ENCODE measurements around the gene PIN4.
"Not testable (repeated sequence)": the region's sequence is repeated elsewhere in the genome, so short reads cannot be mapped to it uniquely, and the experiment has no call there.

The PIN4 gene

GRCh38 chrX:72165551-72165950 is 16.0 kb upstream of the PIN4 start:
- peaks cover 4% of the 10 kb centered on the region for H3K27me3 Mint-ChIP-seq
- no peak overlapping the region for H3K4me3 Mint-ChIP-seq

GRCh38 chrX:72169008-72169728 is 12.4 kb upstream of the PIN4 start:
- Mint-ChIP-seq H3K4me1 (no peaks in the 10 kb centered on the region), H3K36me3 (no peaks in the 10 kb centered on the region), H3K9me3 (no peaks in the 10 kb centered on the region), H3K4me3 (peak overlapping the region; percentile 41), H3K27me3 (no peaks in the 10 kb centered on the region), H3K27ac (no peak overlapping the region)
- no peak for DNase-seq (ENCODE audit: low spot score in 2 of 2)
- peak; percentile 39 for ATAC-seq (ENCODE audit: low read depth)

More at GRCh38 chrX:72165551-72165950, 16.0 kb upstream of the PIN4 start:
- ATAC-seq (ENCODE audit: low read depth) (no peak), DNase-seq (ENCODE audit: low spot score in 2 of 2) (no peak)
- H3K9me3 Mint-ChIP-seq = no peaks in the 10 kb centered on the region
- H3K36me3 Mint-ChIP-seq = no peaks in the 10 kb centered on the region
- no peaks in the 10 kb centered on the region for H3K4me1 Mint-ChIP-seq
- no peak overlapping the region for H3K27ac Mint-ChIP-seq

- not testable (repeated sequence) for H3K36me3 Mint-ChIP-seq; H3K9me3 Mint-ChIP-seq; DNase-seq (ENCODE audit: low spot score in 2 of 2); ATAC-seq (ENCODE audit: low read depth); H3K4me1 Mint-ChIP-seq; H3K4me3 Mint-ChIP-seq; H3K27ac Mint-ChIP-seq; H3K27me3 Mint-ChIP-seq
Measured at GRCh38 chrX:72176289-72176688, 5.3 kb upstream of the PIN4 start.

GRCh38 chrX:72176981-72177380 is 4.6 kb upstream of the PIN4 start:
- no peaks in the 10 kb centered on the region for H3K9me3 Mint-ChIP-seq
- DNase-seq (ENCODE audit: low spot score in 2 of 2) (no peak), ATAC-seq (ENCODE audit: low read depth) (no peak)
- no peak overlapping the region for H3K27ac Mint-ChIP-seq
- no peaks in the 10 kb centered on the region for H3K27me3 Mint-ChIP-seq
- H3K4me3 Mint-ChIP-seq = no peak overlapping the region
- no peaks in the 10 kb centered on the region for H3K4me1 Mint-ChIP-seq
- no peaks in the 10 kb centered on the region for H3K36me3 Mint-ChIP-seq

GRCh38 chrX:72180539-72180938 is 1.0 kb upstream of the PIN4 start:
- Mint-ChIP-seq H3K9me3 (no peaks in the 10 kb centered on the region), H3K4me3 (peak overlapping the region; percentile 17), H3K27ac (no peak overlapping the region), H3K36me3 (no peaks in the 10 kb centered on the region), H3K27me3 (no peaks in the 10 kb centered on the region), H3K4me1 (peaks cover 2% of the 10 kb centered on the region)
- no peak for ATAC-seq (ENCODE audit: low read depth)
- DNase-seq (ENCODE audit: low spot score in 2 of 2) = no peak

GRCh38 chrX:72182924-72183323 is 1.4 kb downstream of the PIN4 start:
- H3K4me1 Mint-ChIP-seq = peaks cover 2% of the 10 kb centered on the region
- peaks cover 4% of the 10 kb centered on the region for H3K36me3 Mint-ChIP-seq
- ATAC-seq (ENCODE audit: low read depth) (no peak), DNase-seq (ENCODE audit: low spot score in 2 of 2) (no peak)
- no peaks in the 10 kb centered on the region for H3K27me3 Mint-ChIP-seq
- no peak overlapping the region for H3K27ac Mint-ChIP-seq
- no peaks in the 10 kb centered on the region for H3K9me3 Mint-ChIP-seq
- no peak overlapping the region for H3K4me3 Mint-ChIP-seq

- DNase-seq (ENCODE audit: low spot score in 2 of 2) (no peak), ATAC-seq (ENCODE audit: low read depth) (no peak)
- Mint-ChIP-seq H3K4me3 (no peak overlapping the region), H3K4me1 (no peaks in the 10 kb centered on the region), H3K27me3 (no peaks in the 10 kb centered on the region), H3K9me3 (no peaks in the 10 kb centered on the region), H3K27ac (no peak overlapping the region), H3K36me3 (peaks cover 8% of the 10 kb centered on the region)
Measured at GRCh38 chrX:72201836-72202536, 20.4 kb downstream of the PIN4 start.

GRCh38 chrX:72202792-72203401 is 21.3 kb downstream of the PIN4 start:
- Mint-ChIP-seq H3K27ac (no peak overlapping the region), H3K27me3 (no peaks in the 10 kb centered on the region), H3K4me1 (no peaks in the 10 kb centered on the region), H3K36me3 (peaks cover 8% of the 10 kb centered on the region), H3K9me3 (no peaks in the 10 kb centered on the region), H3K4me3 (no peak overlapping the region)
- DNase-seq (ENCODE audit: low spot score in 2 of 2) (no peak), ATAC-seq (ENCODE audit: low read depth) (no peak)

GRCh38 chrX:72203421-72203820 is 21.9 kb downstream of the PIN4 start:
- no peaks in the 10 kb centered on the region for H3K4me1 Mint-ChIP-seq
- DNase-seq (ENCODE audit: low spot score in 2 of 2) = no peak
- no peaks in the 10 kb centered on the region for H3K9me3 Mint-ChIP-seq
- no peak overlapping the region for H3K27ac Mint-ChIP-seq
- no peak overlapping the region for H3K4me3 Mint-ChIP-seq
- H3K36me3 Mint-ChIP-seq = peaks cover 8% of the 10 kb centered on the region
- ATAC-seq (ENCODE audit: low read depth) = no peak
- H3K27me3 Mint-ChIP-seq = no peaks in the 10 kb centered on the region

- H3K27me3 Mint-ChIP-seq = no peaks in the 10 kb centered on the region
- DNase-seq (ENCODE audit: low spot score in 2 of 2) = no peak
- H3K36me3 Mint-ChIP-seq = peaks cover 9% of the 10 kb centered on the region
- H3K4me3 Mint-ChIP-seq = no peak overlapping the region
- H3K27ac Mint-ChIP-seq = no peak overlapping the region
- ATAC-seq (ENCODE audit: low read depth) = no peak
- H3K4me1 Mint-ChIP-seq = no peaks in the 10 kb centered on the region
- no peaks in the 10 kb centered on the region for H3K9me3 Mint-ChIP-seq
Measured at GRCh38 chrX:72205706-72206105, 24.1 kb downstream of the PIN4 start.

GRCh38 chrX:72207366-72207765 is 25.8 kb downstream of the PIN4 start:
- no peaks in the 10 kb centered on the region for H3K4me1 Mint-ChIP-seq
- peaks cover 9% of the 10 kb centered on the region for H3K36me3 Mint-ChIP-seq
- H3K27ac Mint-ChIP-seq = no peak overlapping the region
- no peak overlapping the region for H3K4me3 Mint-ChIP-seq
- H3K9me3 Mint-ChIP-seq = no peaks in the 10 kb centered on the region
- ATAC-seq (ENCODE audit: low read depth) = no peak
- no peak for DNase-seq (ENCODE audit: low spot score in 2 of 2)
- H3K27me3 Mint-ChIP-seq = no peaks in the 10 kb centered on the region

- Mint-ChIP-seq H3K4me3 (no peak overlapping the region), H3K27ac (no peak overlapping the region), H3K27me3 (no peaks in the 10 kb centered on the region), H3K9me3 (no peaks in the 10 kb centered on the region), H3K36me3 (peaks cover 9% of the 10 kb centered on the region), H3K4me1 (no peaks in the 10 kb centered on the region)
- ATAC-seq (ENCODE audit: low read depth) = no peak
- DNase-seq (ENCODE audit: low spot score in 2 of 2) = no peak
Measured at GRCh38 chrX:72208126-72208800, 26.7 kb downstream of the PIN4 start.

GRCh38 chrX:72216973-72217372 is 35.4 kb downstream of the PIN4 start:
- H3K27me3 Mint-ChIP-seq = no peaks in the 10 kb centered on the region
- no peaks in the 10 kb centered on the region for H3K4me1 Mint-ChIP-seq
- peaks cover 8% of the 10 kb centered on the region for H3K36me3 Mint-ChIP-seq
- no peaks in the 10 kb centered on the region for H3K9me3 Mint-ChIP-seq
- H3K27ac Mint-ChIP-seq = no peak overlapping the region
- DNase-seq (ENCODE audit: low spot score in 2 of 2) (no peak), ATAC-seq (ENCODE audit: low read depth) (no peak)
- H3K4me3 Mint-ChIP-seq = no peak overlapping the region

GRCh38 chrX:72220375-72220774 is 38.8 kb downstream of the PIN4 start:
- not testable (repeated sequence) for H3K4me1 Mint-ChIP-seq, H3K27ac Mint-ChIP-seq

More at GRCh38 chrX:72220375-72220774, 38.8 kb downstream of the PIN4 start:
- H3K27me3 Mint-ChIP-seq; DNase-seq (ENCODE audit: low spot score in 2 of 2); ATAC-seq (ENCODE audit: low read depth); H3K4me3 Mint-ChIP-seq; H3K9me3 Mint-ChIP-seq: not testable (repeated sequence)
- H3K36me3 Mint-ChIP-seq = peaks cover 10% of the 10 kb centered on the region

All from memory B cell (primary cell).